D341Med (cell line): ENCODE data around the gene ARHGEF19.
"Not testable (repeated sequence)": the region's sequence is repeated elsewhere in the genome, so short reads cannot be mapped to it uniquely, and the experiment has no call there.

Experiments
- DNase-seq: peaks from one replicate; pipeline ENCODE4 v3.0.0; 2012; ENCODE audit warnings: low spot score

Gene ARHGEF19

GRCh38 chr1:16204216-16204615 lies 8.2 kb downstream of the ARHGEF19 start:
- no peak for DNase-seq

- DNase-seq: no peak
Measured at GRCh38 chr1:16203550-16203949, 8.9 kb downstream of the ARHGEF19 start.

DNA sequence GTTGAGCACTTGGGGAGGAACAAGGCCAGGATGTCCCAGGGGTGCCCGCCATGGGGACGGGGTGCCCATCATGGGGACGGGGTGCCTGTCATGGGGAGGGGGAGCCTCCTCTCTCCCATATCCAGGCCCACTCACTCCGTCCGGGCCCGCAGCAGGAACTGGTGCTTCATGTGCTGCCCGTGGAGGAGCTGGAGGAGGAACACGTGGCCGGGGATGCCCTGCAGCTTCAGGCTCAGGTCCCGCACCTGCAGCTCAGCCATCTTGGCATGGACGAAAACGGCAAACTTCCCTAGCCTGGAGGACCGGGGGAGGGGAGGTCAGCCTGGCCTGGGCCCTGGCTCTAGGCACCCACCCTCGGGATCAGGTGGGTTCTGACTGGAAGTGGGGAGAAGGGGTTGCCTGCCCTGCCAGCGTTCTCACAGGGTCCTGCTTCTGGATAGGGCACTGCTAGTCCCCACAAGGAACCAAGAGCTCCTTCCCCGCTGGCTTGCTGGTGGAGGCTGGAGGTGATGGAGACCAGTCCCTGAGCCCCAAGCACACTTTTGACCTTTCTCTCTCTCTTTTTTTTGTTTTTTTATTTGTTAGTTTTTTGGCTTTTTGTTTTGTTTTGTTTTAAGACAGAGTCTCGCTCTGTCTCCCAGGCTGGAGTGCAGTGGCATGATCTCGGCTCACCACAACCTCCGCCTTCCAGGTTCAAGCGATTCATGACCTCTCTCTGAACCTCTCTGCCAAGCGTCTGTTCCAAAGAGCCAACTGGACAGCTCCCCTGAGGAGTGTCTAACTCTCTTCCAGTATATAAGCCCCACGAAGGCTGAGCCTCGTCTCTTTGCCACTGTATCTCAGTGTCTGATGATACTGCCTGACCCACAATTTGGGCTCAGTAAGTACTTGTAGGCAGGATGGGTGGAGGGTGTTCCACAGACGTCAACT lies 9.9 kb downstream of the ARHGEF19 start:
- DNase-seq: no peak

GRCh38 chr1:16199700-16200099 lies 12.8 kb downstream of the ARHGEF19 start:
- DNase-seq: no peak

DNA sequence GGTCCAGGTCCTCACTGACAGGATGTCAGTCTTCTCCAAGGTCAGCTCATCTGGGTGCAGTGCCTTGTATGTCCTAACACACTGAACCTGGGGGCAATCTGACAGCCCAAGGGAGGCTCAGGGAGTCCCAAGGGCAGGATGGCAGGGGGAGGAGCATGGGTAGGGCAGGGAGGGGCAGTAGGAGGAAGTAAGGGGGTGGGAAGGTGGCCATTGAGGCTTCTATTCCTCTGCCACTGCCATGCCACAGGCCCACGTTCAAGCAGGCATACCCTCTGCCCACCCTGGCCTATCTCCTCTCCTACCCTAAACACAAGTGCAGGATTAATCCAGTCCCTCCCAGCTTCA lies 13.3 kb downstream of the ARHGEF19 start:
- DNase-seq: no peak

DNA sequence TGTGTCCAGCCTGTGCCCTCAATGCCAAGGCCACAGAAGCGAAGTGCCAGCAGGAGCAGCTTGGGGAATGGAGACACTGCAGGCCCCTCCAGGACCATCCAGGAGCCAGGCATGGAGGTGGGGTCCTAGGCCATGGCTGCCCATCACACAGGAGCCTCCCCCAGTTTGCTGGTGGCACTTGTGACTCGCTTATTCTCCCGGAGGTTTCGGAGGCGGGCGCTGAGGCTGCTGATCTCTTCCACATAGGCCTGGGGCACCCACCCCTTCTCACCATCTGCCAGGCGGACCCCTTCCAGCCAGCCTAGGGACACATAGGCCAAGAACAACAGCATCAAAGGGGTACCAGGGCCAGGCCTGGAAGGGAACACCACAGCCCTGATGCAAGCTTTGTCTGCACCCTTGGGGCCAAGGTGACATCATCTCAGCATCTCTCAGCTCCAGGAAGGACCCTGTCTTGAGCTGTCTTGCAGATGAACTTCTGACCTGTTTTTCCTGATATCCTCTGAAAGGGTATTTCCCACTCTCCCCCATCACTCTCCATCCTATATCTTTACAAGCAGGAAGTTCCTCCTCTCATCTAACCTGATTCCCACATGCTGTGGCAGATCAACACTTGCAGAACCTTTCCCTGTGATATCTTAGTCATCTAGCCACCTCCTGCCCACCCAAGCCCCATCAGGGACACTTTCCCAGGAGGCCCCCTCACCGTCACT lies 13.9 kb downstream of the ARHGEF19 start:
- DNase-seq: no peak

DNA sequence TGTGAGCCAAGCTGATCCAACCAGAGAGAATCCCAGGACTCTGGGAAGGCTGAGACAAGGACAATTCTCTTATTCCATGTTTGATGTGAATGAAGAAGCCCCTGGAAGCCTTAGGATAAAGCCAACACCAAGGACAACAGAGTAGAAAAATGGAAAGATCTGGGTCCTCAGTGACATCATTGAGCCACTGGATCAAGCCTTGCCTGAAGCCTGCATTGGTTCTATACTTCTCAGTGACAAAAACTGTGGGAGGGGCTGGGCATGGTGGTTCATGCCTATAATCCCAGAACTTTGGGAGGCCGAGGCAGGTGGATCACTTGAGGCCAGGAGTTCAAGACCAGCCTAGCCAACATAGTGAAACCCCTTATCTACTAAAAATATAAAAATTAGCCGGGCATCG lies 15.6 kb downstream of the ARHGEF19 start:
- DNase-seq: no peak

DNA sequence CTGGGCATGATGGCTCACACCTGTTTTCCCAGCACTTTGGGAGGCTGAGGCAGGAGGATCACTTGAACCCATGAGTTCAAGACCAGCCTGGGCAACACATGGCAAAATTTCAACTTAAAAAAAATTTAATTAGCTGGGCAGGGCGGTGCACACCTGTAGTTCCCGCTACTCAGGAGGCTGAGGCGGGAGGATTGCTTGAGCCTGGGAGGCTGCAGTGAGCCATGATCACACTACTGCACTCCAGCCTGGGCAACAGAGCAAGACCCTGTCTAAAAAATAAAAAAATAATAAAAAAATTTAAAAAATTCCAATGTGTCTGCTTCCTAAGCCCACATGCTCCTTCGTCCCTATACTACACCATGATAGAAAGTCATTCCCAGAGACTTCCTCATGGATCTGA lies 16.3 kb downstream of the ARHGEF19 start:
- not testable (repeated sequence) for DNase-seq

DNA sequence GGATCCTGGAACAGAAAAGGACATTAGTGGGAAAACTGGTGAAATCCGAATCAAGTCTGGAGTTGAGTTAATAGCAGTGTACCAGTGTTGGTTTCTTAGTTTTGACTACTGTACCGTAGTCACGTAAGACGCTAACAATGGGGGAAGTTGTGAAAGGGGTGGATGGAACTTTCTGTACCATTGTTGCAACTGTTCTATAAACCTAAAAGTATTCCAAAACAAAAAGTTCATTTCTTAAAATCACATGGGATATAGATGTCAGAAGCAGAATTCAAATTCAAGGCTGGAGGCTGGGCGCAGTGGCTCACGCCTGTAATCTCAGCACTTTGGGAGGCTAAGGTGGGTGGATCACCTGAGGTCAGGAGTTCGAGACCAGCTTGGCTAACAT lies 16.9 kb downstream of the ARHGEF19 start:
- no peak for DNase-seq

GRCh38 chr1:16191916-16192546 lies 20.4 kb downstream of the ARHGEF19 start:
- DNase-seq: no peak

DNA sequence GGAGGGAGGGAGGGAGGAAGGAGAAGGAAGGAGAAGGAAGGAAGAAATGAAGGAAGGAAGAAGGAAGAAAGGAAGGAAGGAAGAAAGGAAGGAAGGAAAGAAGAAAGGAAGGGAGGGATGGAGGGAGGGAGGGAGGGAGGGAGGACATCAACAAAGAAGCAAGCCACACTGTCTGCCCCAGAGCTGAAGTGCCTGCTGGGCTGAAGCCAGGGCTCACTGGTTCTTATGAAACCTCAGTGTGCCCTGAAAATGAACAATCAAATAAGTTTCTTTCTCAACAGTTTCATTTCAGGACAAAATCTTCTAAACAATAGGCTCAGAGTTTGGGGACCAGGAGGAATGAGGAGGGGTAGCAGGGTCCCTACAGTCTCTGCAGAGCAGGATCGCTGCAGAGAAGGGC lies 21.1 kb downstream of the ARHGEF19 start:
- DNase-seq: no peak

DNA sequence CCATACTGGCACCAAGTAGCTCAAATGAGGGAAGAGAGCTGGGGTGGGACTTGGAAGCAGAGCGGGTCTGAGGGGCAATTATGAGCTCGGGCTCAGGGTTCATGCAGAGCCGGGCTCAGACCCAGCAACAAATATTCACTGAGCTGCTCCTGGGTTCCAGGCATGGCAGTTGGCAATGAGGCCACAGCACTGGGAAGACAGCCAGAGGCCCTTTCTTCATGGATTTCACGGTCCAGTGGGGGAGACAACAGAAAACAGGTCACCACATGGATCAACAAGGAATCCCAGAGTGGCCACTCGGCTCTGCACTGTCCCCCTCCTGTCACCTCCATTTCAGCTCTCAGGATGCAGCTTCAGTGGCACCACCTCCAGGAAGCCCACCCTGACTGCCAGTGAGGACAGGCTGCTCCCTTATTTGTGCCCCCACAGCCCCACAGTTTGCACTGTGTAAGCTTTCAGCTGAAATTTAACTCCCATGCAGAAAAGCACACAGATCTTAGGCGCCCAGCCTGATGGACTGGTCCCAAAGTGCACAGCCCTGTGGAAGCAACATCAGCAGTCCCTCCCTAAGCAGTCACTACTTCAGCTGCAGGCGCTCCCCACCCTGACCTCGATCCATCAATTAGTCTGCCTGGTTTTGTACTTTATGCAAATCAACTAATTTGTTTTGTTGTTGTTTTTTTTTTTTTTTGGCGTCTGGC lies 22.4 kb downstream of the ARHGEF19 start:
- DNase-seq: no peak

DNA sequence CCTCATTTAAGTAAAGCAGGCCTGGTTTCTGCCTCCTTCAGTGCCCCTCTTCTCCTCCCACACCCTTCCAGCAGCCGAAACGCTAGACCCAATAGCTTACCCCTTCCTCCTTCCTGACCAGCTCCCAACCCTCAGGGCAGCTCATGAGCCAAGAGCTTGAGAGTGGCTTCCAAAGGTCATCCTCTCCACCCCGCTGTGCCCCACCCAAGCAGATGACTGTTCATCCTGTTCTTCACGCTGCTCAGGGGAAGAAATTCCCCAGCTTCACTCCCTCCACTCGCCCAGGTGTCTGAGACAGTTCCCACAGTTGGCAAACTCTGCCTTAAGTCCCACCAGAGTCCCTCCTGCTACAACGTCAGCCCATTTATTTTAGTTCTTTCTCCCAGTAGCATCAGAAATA lies 23.4 kb downstream of the ARHGEF19 start:
- DNase-seq: no peak

DNA sequence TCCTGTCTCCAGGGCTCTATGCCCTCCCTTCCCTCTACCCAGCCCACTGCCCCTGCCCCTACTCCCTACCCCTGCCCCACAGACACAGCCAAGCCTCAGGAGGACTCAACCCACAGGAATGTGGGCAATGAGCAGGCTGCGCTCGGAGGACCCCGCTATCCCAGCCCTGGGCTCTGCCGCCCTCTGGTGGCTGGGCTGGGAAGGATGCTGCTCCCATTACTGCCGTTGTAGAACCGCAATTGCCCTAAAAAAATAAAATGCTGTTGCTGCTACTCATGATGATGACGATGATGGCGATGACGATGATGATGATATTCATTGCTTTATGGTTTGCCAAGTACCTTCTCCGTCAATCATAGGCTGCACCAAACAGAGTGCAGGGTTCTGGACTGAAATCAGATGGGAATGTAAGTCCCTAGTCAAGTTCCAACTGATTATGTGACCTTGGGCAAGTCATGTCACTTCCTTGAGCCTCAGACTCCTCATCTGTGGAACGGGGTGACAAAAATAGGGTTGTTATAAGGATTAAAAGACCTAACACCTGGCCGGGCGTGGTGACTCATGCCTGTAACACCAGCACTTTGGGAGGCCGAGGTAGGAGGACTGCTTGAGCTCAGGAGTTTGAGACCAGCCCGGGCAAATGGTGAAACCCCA lies 24.6 kb downstream of the ARHGEF19 start:
- DNase-seq: peak; percentile 88

GRCh38 chr1:16186655-16187235 lies 25.7 kb downstream of the ARHGEF19 start:
- no peak for DNase-seq

GRCh38 chr1:16184557-16185303 lies 27.7 kb downstream of the ARHGEF19 start:
- DNase-seq: no peak

DNA sequence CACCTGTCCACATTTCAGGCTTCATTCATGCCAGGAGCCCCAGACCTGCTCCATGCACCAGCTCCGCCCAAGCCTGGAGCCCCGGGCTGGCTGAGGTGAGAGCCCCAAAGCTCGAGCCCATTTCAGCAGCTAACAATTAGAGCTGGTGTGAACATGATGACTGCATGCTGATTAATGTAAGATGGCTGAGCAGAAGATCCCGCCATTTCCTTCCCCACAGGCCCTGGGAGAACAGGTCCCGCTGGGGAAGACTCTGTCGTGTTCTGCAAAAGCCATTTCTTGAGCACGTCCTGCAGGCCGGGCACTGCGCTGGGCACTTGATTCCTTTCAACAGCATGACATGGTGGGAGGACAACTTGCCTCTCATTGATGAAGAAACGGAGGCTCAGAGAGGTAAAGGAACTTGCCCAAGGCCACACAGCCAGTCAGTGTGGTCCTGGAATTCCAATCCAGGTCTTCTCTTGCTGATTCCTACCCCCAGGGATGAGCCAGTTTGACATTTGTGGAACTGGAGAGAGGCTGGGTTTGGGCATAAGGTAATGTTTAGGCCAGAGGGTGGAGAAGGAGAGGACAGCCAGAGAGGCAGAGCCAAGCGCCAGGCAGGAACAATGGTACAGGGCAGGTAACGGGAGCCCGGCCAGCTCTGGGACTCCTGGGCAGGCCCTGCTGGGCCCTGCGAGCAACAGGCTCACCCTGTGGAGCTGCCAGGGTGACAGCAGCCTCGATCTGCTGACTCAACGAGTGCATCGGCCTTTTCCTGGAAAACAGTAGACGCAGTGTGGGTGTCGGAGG lies 28.5 kb downstream of the ARHGEF19 start:
- DNase-seq: no peak

DNA sequence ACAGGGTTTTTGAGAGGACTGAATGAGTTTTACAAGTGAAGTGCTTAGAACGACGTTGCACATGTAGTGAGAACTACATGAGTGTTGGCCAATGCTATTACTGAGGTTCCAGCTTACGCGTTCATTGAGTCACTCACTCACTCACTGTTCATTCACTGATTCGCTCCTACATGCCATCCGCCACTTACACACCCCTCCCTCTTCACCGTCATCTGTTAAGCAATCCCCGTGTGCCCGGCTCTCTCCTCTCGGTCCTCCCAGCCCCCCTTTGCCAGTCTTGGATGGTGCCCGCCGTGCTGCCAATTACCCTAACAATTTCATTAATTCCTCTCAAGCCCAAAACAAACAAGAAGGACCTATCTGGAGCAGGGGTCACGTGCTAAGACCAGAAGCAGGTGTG lies 29.3 kb downstream of the ARHGEF19 start:
- DNase-seq: no peak

DNA sequence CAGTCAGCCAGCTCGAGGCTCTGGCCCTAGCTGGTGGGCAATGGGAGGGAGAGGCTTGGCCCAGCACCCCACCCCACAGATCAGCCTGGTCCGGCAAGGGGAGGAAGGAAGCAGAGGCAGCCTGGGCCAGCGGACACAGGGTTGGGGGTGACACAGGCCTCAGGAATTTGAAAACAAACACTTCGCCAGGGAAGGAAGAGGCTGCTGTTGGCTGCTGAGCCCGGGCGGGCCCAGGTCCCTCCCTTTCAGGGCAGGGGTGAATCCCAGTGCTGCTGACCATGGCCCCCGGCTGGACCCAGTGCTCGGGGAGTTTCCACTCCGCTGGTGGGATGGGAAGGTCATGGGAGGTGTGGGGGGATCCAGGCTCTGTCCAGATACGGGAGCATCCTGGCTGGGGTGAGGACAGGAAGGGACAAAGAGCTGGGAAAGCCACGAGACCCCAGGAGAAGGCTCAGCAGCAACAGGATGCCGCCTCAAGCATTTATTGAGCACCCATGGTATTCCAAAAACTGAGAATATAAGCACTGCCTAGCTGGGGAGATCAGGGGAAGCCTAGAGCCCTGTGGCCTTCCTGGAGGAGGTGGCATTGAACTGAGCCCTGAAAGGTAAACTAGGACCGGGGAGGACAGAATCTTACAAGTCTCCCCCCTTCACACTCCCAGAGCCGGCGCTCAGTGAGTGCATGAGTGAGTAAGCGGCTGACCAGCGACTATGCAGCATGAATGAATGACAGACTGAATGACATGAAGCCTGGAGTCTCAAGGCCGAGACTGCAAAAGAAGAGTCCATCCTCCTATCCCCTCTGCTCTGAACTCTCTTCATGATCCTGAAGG lies 30.3 kb downstream of the ARHGEF19 start:
- no peak for DNase-seq
